GM18517 (cell line): ENCODE results near the gene BSG.

Experiments used
- ATAC-seq: cut with Tn5 transposase; IDR thresholded peaks from one replicate; pipeline ENCODE4 v1.9.1; 2021; ENCODE audit warnings: mild to moderate bottlenecking, moderate library complexity; ENCODE audit not compliant: unreplicated experiment

BSG gene

DNA sequence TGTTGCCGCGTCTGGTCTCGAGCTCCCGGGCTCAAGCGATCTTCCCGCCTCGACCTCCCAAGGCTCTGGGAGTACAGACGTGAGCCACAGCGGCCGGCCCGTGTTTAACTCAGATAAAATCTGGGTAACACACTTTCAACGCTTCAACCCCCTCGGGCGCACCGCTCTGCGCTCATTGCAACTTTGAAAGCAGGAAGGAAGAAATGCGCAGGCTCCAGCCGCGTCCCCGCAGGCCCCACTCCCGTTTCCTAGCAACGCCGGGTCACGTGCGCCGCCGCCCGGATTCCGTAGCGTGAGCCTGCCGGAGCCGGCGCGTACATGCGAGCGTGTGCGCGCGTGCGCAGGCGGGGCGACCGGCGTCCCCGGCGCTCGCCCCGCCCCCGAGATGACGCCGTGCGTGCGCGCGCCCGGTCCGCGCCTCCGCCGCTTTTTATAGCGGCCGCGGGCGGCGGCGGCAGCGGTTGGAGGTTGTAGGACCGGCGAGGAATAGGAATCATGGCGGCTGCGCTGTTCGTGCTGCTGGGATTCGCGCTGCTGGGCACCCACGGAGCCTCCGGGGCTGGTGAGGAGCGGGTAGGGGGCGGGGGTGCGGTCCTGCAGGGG is at the start of gene BSG:
TSS of gene BSG (plus strand) at position 457 of the 603 bp plus-strand sequence. CDS start at position 496, 39 bp downstream.
- ATAC-seq = peak; percentile 70

DNA sequence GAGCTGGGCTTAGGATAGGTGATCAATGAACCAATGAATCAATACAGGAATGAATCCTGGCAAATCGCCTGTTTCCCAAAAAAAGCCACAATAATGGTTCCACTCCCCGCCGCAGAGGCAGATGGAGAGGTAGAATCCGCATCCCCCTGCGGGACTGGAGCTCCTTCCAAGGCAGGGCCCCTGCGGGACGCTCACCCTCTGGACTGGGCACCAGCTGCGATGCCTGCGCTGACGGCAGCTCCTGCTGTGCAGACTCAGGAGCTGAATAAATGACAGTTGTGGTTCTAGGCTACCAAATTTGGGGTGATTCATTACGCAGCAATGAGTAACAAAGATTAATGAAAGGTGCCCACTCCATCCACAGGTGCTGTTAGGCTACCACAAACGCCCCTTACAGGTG is 49.7 kb upstream of the BSG start:
- ATAC-seq = no peak

DNA sequence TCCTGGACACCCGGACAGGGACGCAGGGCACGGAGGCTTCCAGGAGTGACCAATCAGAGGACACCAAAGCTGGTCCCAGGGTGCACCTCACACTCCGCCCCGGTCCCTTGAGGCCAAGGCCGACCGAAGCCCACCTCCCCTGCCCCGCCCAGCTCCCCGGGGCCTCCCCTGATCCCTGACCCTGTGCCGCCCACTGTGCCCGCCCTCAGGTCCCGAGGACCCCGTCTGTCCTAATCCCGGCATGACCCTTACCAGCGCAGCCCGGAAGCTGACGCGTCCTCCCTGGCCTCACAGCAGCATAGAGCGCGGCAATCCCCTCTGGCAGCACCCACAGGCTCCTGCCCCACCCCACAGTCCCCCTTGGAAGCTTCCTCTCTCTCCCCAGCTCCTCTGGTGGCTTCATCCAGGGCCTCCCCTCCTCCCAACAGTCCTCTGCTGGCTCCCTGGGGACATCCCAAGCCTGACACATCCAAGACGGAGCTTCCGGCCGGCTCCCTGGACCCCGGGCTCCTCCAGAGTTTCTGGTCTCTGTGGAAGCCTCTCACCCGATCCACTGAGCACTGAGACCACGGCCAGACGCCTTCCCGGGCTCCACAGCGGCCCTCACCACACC is 48.2 kb upstream of the BSG start:
- no peak for ATAC-seq

DNA sequence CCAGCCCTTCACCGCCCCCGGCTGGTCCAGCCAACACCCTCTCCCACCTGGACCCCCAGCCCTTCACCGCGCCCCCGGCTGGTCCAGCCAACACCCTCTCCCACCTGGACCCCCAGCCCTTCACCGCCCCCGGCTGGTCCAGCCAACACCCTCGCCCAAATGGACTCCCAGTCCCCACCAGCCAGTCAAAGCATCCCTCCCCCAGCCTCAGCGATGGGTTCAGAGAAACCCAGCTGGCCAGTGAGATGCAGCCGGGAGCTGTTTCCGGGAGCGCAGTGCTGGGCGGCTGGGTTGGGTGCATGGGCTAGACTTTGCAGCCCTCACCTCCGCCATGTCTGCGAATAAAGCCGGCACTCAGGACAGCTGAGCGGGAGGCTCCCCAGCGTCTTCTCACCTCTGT is 47.4 kb upstream of the BSG start:
- no peak for ATAC-seq

DNA sequence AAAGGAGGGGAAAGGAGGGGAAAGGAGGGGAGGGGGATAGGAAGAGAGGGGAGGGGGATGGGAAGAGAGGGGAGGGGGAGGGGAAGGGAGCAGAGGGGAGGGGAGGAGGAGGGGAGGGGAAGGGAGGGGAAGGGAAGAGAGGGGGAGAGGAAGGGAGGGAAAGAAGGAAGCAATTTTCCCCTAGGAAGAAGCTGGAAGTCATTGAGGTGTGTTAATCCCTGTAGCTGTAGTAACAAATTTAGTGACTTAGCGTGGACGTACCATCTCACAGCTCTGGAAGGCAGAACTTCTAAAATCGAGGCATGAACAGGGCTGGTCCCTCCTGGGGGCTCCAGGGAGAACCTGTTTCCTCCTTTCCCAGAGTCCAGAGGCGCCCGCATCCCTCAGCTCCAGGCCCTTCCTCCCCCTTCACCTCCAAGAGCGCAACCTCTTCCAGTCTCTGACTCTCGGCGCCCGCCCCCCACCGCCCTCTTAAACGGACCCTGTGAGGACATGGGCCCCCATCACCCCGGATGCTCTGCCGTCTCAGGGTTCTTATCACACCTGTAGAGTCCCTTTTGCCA is 46.5 kb upstream of the BSG start:
- ATAC-seq = no peak

DNA sequence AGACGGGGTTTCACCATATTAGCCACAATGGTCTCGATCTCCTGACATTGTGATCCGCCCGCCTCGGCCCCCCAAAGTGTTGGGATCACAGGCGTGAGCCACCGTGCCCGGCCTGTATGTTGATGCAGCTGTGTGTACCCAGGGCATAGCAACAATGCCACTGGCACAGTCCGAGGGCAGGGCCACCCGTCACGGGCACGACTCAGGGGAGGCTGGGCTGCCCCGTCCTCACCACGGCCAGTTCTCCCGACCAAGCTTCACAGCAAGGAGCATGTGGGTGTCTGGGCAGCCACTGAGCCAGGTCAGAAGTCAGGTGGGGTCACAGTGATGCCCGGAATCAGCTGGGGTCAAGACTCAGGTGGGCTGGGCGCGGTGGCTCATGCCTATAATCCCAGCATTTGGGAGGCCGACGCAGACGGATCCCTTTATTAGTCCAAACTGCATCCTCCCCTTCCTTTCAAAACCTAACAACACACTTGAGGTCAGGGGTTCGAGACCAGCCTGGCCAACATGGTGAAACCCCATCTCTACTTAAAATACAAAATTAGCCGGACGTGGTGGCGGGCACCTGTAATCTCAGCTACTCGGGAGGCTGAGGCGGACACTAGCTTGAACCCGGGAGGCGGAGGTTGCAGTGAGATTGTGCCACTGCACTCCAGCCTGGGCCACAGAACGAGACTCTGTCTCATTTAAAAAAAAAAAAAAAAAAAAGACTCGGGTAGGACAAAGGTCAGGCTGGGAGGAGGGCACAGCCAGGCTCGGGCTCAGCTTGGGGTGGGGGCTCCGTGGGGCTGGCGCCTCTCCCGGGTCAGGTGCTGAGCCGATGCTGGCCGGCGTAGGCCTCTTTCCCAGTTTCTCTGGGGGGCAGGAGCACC is 42.0 kb upstream of the BSG start:
- no peak for ATAC-seq

GRCh38 chr19:531009-531752 is 41.2 kb upstream of the BSG start:
- peak; percentile 50 for ATAC-seq

DNA sequence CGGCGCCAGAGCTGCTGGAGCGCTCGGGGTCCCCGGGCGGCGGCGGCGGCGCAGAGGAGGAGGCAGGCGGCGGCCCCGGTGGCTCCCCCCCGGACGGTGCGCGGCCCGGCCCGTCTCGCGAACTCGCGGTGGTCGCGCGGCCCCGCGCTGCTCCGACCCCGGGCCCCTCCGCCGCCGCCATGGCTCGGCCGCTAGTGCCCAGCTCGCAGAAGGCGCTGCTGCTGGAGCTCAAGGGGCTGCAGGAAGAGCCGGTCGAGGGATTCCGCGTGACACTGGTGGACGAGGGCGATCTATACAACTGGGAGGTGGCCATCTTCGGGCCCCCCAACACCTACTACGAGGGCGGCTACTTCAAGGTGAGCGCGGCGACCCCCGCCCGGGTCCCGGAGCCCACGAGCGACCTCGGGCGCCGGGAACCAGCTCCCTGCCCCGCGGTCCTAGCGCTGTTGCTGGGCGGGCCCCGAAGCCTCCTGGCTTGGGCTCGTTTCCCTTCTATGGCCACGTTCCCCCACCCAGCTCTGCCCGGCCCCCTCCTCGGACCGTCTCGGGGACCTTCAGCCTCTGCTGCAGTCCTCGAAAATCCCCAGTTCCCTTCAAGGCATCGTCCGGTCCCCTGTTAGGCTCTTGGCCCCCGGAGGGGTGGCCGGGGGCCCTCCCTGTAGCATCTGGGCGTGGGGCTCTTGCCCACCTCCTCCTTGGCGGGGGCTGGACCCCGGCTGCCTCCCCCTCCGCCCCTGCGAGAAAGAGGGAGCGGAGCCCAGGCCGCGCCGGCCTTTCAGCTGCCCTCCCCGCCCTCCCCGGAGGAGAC is 40.4 kb upstream of the BSG start, which contains the start of gene CDC34:
TSS of gene CDC34 (plus strand) at position 8 of the 808 bp plus-strand sequence. CDS start at position 180, 172 bp downstream.
- peak; percentile 43 for ATAC-seq

DNA sequence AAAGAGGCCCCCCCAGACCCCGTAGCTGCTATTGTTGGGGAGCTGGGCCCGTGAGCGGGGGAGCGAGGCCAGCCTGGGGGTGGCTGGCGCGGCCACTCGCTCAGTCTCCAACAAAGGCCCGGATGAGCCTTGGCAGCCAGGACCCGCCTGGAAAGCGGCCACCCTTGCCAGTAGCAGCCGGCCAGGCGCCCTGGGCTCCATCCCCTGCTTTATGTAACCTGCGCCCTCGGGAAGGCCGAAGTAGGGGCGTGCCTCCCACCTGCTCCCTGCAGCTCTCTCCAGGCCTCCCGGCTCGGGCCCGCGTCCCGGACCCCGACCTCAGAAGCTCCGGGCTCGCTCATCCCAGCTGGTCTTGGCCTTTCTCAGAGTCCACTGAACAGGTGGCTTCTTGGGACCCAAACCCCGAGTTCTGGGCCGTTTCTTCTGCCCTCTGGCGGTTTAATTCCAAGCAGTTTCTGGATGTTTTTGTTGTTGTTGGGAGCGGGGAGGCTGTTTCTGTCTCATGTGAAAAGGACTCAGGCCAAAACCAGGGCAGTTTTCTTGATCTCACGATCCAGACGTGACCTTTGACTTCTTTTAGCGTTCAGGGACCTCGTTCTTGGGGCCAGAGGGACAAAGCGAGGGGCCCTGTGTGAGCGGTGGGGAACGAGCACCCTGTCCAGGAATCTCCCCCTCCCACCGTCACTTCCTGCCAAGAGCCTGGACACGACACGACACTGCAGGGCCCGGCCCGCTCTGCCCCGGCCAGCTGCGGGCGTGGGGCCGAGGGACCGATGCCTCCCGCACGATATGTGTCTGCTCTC is 39.6 kb upstream of the BSG start:
- no peak for ATAC-seq

- no peak for ATAC-seq
Measured at GRCh38 chr19:533364-534058, 38.9 kb upstream of the BSG start.

GRCh38 chr19:534088-534487 is 38.3 kb upstream of the BSG start:
- no peak for ATAC-seq

DNA sequence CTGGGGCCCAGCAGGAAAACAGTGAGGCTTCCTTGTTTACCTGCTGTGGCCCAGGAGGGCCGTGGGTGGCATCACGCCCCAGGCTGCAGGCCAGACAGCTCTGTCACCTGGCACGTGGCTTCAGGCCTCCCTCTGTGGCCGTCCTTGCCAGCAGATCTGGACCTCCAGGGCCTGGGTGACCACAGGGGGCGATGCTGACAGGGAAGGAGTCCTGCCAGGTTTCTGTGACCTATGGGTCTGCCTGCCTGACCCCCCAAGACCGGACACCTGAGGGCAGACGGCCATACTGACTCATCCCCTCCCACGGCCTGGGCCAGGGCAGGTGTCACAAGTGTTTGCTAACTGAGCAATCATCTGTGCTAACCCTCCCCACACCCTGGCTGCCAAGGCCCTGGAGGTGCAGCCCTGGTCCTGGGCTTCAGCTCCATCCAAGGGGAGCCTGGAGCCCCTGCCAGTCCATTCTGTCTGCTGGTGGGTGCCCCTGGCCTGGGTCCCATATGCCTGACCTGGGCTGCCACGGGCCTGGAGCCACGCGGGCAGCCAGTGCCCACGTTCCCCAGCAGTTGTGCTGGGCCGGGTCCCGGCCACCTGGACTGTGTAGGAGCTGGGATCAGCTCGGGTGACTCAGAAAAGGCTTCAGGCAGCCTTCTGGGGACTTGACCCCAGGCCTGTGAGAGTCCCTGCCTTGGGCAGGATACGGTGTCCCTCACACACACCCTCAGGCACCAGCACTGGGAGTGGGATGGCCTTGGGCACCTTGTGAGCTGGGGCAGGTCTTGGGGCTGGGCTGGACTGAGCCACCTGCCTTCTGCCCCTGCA is 37.2 kb upstream of the BSG start:
- ATAC-seq = no peak

GRCh38 chr19:536031-536880 is 36.1 kb upstream of the BSG start:
- no peak for ATAC-seq

DNA sequence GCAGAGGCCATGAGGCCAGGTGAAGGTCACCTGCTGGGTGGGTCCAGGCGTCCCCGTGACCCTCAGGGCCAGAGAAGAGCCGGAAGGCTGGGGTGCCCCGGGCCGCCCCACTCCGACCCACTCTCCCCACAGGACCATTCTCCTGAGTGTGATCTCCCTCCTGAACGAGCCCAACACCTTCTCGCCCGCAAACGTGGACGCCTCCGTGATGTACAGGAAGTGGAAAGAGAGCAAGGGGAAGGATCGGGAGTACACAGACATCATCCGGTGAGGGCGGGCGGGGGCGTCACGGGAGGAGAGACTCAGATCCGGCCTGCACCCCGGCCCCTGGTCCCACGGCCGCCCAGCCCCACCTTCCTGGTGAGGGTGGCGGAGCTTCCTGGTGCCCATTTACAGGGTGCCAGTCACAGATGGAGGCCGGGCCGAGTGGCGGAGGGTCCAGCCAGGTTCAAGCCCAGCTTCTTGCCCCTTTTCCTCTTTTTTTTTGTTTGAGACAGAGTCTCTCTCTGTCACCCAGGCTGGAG is 35.5 kb upstream of the BSG start:
- ATAC-seq = no peak

DNA sequence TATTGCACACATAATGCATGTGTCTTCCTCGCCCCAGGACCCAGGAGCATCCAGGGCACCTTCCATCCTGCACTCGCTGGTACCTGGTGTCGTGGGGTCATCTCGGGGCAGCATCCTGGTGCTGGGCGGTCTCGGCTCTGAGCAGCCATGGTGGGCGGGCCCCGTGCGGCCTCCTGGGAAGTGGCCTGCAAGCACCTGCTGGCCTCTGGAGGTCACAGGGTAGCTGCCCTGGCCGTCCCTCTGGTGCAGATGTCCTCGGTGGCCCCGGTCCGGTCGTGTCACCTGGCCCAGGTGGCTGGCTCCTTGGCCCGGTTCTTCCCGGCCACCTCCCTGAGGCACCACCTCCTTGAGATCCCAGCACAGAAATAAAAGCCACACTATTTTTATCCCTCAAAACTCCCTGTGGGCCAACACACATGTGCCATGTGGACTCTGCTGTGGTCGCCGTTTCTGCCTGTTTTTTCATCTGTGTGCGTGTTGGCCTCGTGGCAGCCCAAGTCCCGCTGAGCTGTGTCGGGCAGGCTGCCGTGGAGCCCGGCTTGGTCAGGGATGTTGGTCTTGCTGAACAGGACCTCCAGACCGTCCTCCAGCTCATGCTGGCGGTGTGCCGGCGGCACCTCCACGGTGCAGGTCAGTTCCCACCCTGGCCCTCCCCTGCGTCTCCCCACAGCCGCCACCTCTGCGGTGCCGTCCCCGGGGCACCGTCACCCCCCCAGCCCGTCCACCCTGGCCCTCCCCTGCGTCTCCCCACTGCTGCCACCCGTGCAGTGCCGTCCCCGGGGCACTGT is 33.6 kb upstream of the BSG start:
- ATAC-seq = no peak
